Activated CD4-positive, alpha-beta T cell treated with anti-CD3 and anti-CD28 coated beads, Interleukin-2, Interleukin-6, amounts not matched to agents 100 ng/mL and 50 ng/mL, durations not matched to agents 16 hours and 8 hours (primary cell): ENCODE measurements around the gene RNASE13.
A peak's percentile ranks its signal among the peaks of the same experiment; 100 is the strongest.
"Not testable (repeated sequence)": the region's sequence is repeated elsewhere in the genome, so short reads cannot be mapped to it uniquely, and the experiment has no call there.

Experiments used
- DNase-seq: peaks from one replicate; pipeline ENCODE4 v3.0.0-alpha.2; 2020

RNASE13 gene

GRCh38 chr14:21019366-21019765 lies 15.2 kb downstream of the RNASE13 start:
- no peak for DNase-seq

DNA sequence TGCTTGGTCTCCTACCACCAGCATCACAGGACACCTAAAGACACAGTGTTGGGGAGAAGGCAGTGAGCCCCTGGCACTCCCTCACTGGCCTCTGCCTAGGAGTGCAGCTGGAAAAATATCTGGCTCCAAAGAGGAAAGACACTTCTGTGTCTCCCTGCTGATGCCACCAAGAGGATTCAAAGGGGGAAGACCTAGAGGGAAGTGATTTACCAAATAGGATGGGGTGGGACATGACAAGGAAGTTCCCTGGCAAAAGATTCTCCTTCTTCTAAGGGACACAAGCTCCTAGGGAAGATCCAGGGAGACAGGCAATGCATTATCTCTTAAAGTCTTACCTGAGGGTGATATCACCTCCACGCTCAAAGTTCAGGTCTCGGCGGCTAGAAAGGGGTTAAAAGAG lies 15.8 kb downstream of the RNASE13 start:
- no peak for DNase-seq

DNA sequence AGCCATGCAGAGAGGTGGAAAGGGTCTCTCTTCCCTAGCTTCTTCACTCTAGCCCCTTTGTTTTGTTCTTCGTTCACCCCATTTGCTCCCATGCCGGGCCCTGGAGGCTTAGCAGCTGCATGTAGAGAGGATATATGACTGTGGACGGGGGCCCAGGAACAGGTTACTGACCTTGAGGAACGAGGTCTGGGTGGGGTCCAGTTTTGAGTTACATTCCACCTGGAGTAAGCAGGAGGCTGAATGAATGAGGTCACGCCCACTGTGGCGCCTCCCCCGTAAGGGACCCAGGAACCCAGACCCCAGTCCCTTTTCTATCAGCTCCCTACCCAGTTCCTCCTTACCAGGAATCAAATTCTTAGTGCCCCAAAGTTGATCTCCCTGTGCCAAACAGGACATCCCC lies 16.3 kb downstream of the RNASE13 start:
- DNase-seq, result no peak

- no peak for DNase-seq
Observed at GRCh38 chr14:21017528-21018245, 16.9 kb downstream of the RNASE13 start.

DNA sequence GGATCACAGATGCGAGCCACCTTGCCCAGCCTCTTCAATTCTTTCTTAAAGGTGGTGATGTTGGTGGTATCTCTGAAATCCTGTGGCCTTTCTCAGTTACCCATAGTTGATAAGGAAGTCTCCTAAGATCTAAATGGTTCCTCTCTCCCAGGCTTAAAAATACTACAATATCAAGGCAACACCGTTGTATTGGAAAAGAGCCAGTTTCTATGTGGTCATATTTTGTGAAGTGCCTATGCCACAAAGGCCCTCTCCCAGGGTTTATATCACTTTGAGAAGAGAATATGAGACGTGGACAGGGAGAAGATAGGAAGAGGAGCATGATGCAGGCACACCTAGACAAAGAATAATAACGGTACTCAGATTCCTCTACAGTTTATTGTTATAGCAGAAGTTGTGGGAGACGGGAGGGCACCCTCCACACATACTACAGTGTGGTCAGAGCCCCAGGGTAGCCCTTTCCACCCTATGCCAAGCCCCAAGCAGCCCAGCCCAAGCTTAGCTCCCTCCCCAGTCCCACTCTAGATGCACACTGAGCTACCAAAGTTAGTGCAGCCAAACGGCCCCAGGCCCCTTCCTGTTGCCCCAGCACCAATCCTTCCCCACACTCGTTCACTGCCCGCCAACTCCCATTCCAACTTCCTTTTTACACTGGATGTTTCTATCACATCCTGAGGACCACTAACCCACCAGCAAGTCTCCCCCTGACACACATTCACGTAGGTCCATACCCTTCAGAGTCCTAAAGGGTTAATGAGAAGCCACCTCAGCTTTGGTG lies 18.0 kb downstream of the RNASE13 start:
- DNase-seq, result no peak

GRCh38 chr14:21015312-21015711 lies 19.3 kb downstream of the RNASE13 start:
- DNase-seq, result no peak

DNA sequence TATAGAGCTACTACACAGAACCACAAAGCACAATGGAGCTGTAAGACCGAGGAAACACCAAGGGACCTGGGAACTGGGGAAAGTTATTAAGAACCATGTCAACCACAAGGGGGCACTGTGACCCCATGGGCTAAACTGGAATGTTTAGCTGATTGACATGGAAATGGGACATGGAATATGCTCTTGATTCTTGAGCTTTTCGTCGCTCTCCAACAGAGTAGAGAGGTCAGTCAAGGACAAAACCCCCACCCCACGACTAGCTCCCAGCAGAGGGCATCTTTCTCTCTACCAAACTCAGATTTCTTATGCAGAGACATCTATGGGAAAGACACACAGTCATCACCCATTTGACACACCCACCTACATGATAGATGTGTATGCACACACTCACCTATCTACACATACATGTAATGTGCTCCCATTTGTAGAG lies 19.8 kb downstream of the RNASE13 start:
- peak; percentile 81 for DNase-seq

- no peak for DNase-seq
Observed at GRCh38 chr14:21011136-21011535, 23.5 kb downstream of the RNASE13 start.

DNA sequence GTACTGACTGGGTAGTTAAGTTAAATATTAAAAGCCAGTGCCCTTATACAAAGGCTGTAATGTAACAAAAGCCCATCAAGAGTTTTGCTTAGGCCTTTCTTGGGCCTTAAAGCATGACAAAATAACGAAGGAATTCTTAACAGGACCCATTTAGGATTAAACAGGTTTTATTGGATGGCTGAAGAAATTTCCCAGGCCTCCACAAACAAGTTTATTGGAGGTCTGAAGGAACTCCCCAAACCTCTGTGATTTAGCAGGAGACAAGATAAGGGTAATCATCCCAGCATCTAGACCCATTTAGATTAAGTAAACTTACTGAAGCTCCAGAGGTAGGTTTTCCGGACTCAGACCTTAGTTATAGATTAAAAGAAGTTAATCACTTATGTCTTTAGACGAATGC lies 24.9 kb downstream of the RNASE13 start:
- DNase-seq, result not testable (repeated sequence)

GRCh38 chr14:21003788-21004346 lies 30.7 kb downstream of the RNASE13 start:
- DNase-seq, result no peak

DNA sequence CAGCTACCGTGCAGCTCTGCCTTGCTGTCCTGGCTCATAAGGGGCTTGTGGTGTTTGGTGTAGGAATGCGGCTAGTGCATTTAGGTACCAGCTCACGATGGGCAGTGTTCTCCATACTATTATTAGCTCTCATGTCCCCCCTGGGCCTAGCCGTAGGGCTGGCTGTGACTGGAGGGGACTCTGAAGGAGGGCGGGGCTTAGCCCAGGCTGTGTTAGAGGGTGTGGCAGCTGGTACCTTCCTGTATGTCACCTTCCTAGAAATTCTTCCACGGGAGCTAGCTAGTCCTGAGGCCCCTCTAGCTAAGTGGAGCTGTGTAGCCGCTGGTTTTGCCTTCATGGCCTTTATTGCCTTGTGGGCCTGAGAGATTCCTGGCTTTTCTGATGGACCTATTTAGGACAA lies 33.4 kb downstream of the RNASE13 start:
- DNase-seq, result no peak

DNA sequence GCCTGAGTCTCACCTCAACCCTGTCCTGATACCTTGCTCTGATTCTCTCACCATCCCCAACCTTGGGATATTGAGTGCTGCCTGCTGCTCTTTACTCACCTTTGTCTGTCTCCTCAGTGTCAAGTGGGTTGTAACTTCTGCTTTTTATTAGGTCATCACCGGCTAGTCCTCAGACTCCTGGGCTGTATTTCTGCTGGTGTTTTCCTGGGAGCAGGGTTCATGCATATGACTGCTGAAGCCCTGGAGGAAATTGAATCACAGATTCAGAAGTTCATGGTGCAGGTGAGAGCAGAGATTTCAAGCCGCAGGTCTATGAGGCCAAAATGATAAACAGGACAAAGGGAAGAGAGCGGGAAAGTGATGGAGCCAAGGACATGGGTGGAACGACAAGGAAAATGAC lies 35.0 kb downstream of the RNASE13 start:
- no peak for DNase-seq

- no peak for DNase-seq
Observed at GRCh38 chr14:20998674-20999366, 35.8 kb downstream of the RNASE13 start, which contains the start of gene SLC39A2. Gene SLC39A2 (plus strand): TSS chr14:20999293. CDS start chr14:20999447, 154 bp downstream.

GRCh38 chr14:20998139-20998538 lies 36.5 kb downstream of the RNASE13 start:
- no peak for DNase-seq

- DNase-seq, result no peak
Observed at GRCh38 chr14:20997564-20997963, 37.0 kb downstream of the RNASE13 start.

GRCh38 chr14:20997115-20997514 lies 37.5 kb downstream of the RNASE13 start:
- DNase-seq, result no peak

DNA sequence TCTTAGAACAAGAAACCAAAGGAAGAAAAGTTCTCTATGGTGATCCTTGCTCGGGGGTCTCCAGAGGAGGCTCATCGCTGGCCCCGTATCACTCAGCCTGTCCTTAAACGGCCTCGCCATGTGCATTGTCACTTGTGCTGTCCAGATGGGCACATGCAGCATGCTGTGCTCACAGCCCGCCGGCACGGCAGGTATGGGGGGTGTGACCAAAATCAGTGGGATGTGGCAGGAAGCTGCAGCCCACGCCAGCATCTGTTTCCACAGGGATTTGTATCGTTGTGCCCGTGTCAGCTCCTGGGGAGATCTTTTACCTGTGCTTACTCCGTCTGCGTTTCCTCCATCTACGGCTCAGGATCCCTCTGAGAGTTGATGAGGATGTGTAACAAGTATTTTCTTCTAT lies 38.1 kb downstream of the RNASE13 start:
- DNase-seq, result no peak

DNA sequence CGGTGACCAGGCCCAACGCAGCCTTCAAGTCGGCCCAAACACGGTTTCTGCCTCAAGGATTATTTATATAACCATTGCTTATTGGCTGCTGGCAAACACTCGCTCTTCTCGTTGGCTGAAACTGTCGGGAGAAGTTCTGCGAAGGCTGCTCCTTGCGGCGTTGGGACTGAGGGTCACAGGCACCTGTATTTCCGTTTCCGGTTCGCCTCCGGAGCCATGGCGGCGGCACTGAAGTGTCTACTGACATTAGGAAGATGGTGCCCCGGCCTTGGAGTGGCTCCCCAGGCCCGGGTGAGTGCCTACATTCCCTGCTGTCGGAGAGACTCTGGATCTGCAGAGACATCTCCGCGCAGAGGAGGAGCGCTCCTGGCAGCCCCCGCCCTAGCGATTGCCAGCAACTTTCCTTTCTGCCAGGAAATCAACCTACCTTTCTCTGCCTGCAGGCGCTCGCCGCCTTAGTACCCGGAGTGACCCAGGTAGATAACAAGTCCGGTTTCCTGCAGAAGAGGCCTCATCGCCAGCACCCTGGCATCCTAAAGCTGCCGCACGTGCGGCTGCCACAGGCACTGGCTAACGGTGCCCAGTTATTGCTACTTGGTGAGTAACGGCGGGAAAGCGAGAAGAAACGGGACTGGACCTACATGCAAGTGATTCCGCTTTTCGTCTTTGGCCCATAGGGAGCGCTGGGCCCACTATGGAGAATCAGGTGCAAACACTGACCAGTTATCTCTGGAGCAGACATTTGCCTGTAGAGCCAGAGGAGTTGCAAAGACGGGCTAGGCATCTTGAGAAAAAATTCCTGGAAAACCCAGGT lies 44.6 kb downstream of the RNASE13 start, which contains the start of gene METTL17:
Gene METTL17, plus strand, starts transcription at position 194 of the 814 bp plus-strand sequence. Its CDS starts 23 bp downstream, at position 217.
- peak; percentile 96 for DNase-seq

DNA sequence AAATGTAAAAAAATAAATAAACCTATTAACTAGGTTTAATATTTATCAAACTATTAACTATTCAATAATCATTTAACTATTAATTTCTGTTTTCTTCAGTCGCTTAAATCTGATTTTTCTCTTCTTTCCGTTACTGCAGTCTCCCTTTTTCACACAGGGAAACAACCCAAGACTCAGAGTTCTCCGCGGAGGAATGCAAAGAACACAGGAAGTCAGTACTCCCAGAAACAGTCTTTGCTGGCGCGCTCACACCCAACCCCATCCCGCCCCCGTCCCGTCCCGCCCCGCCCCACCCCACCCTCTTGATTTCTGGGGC lies 45.2 kb downstream of the RNASE13 start:
- DNase-seq, result no peak

- no peak for DNase-seq
Observed at GRCh38 chr14:20988717-20989470, 45.7 kb downstream of the RNASE13 start.

DNA sequence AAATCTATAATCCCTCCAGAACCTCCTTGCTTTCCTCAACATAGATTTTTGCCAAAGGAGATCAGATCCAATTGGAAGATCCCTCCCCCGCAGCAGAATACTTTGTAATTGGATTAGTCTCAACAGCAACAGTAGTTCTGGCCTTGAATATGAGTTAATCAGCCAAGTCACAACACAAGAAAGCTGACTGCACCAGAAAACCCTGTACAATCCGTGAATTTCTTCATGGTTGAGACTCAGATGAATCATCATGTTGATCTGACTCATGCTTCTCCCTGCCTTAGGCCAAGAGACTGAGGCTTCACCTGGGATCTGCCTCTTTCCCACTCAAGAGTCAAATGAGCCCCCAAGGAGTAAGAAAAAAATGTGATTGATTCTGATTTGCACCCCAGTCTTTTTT lies 47.8 kb downstream of the RNASE13 start:
- peak; percentile 60 for DNase-seq

- DNase-seq, result not testable (repeated sequence)
Observed at GRCh38 chr14:20985650-20986049, 49.0 kb downstream of the RNASE13 start.
